HepG2 (cell line): Measurements from ENCODE around the gene UBALD1. TPM values are rescaled to one million over a fixed set of nuclear protein-coding genes. Genes with fewer than 3 reads are reported as not detected.

ENCODE experiments used
- EP300 ChIP-seq, 3 experiments: sonication (generic) in 1 of 3; formaldehyde crosslinking in 1 of 3; IDR thresholded peaks; 2 replicates each; pipeline versions ENCODE4 v1.5.1 to v1.6.1; 2011 to 2020; ENCODE audit warnings: low read depth in 2 of 3, low read length in 2 of 3, borderline replicate concordance in 1 of 3, improper control_type of control experiment in 1 of 3, mild to moderate bottlenecking in 1 of 3, missing genetic modification reagents in 1 of 3, moderate library complexity in 1 of 3
- GFI1 ChIP-seq: sonication (generic); formaldehyde crosslinking; IDR thresholded peaks from 2 replicates; pipeline ENCODE4 v1.5.0; 2020; ENCODE audit warnings: missing genetic modification reagents, mild to moderate bottlenecking, borderline replicate concordance
- MAZ ChIP-seq, 2 experiments: sonication (generic) in 1 of 2; formaldehyde crosslinking in 1 of 2; IDR thresholded peaks; 2 replicates each; pipeline versions ENCODE4 v1.5.0 to v1.6.1; 2012 to 2020; ENCODE audit warnings: low read depth in 2 of 2, mild to moderate bottlenecking in 2 of 2, borderline replicate concordance in 1 of 2, improper control_type of control experiment in 1 of 2, low read length in 1 of 2, missing genetic modification reagents in 1 of 2, moderate library complexity in 1 of 2
- NFKBIZ ChIP-seq: IDR thresholded peaks from 2 replicates; pipeline ENCODE4 v1.6.1; 2018; ENCODE audit warnings: missing genetic modification reagents, missing compliant biosample characterization
- NPAS2 ChIP-seq: sonication (generic); formaldehyde crosslinking; IDR thresholded peaks from 2 replicates; pipeline ENCODE4 v1.8.0; 2022; ENCODE audit warnings: mild to moderate bottlenecking, missing genetic modification reagents, borderline replicate concordance
- SP140L ChIP-seq: sonication (generic); formaldehyde crosslinking; IDR thresholded peaks from 2 replicates; pipeline ENCODE4 v1.4.0; 2020; ENCODE audit warnings: missing genetic modification reagents, borderline replicate concordance
- ZBTB40 ChIP-seq, 2 experiments: fragments of 450-650 bp in 1 of 2; sonication (generic) in 1 of 2; formaldehyde crosslinking in 1 of 2; IDR thresholded peaks; 2 replicates each; pipeline versions ENCODE4 v1.6.1 to v1.8.0; 2016 to 2022; ENCODE audit warnings: antibody characterized with exemption in 1 of 2, mild to moderate bottlenecking in 1 of 2, missing genetic modification reagents in 1 of 2
- ZFP62 ChIP-seq: sonication (generic); formaldehyde crosslinking; IDR thresholded peaks from 2 replicates; pipeline ENCODE4 v1.4.0; 2020; ENCODE audit warnings: missing genetic modification reagents
- ZNF562 ChIP-seq: sonication (generic); formaldehyde crosslinking; IDR thresholded peaks from 2 replicates; pipeline ENCODE4 v1.8.0; 2022; ENCODE audit warnings: missing genetic modification reagents, borderline replicate concordance
- polyA plus RNA-seq, 8 experiments: library from polyadenylated mRNA; depleted of rRNA in 3 of 8; stranded (reverse) in 7 of 8; unstranded in 1 of 8; fragments of >200 nt; fragmentation: Illumina TruSeq in 4 of 8; extraction: Trizol in 4 of 8; gene quantifications; 2 replicates each; pipeline versions ENCODE4 v1.2.1 to v1.2.3, GENCODE V29; 2011 to 2016; ENCODE audit warnings: low read depth in 4 of 8, missing spikeins in 1 of 8, mixed read lengths in 1 of 8; ENCODE audit not compliant: insufficient read depth in 1 of 8
- total RNA-seq, 5 experiments: library from RNA; depleted of rRNA; stranded (reverse); fragments of >200 nt; fragmentation: Illumina TruSeq; extraction: Trizol; gene quantifications; 2 replicates each; pipeline ENCODE4 v1.2.3, GENCODE V29; 2016; ENCODE audit warnings: low read depth in 1 of 5
- TF ChIP-seq, protein P1 (sequence below): sonication (generic); formaldehyde crosslinking; IDR thresholded peaks from 2 replicates; pipeline ENCODE4 v1.5.1; 2020; ENCODE audit warnings: mild to moderate bottlenecking, missing genetic modification reagents, borderline replicate concordance

The UBALD1 gene
- total and polyA plus RNA-seq, 2 of the 13 experiments (the other 11 are each of a cell fraction or from before 2014, with no cell fraction given) = 6.8 to 12.3 TPM

DNA sequence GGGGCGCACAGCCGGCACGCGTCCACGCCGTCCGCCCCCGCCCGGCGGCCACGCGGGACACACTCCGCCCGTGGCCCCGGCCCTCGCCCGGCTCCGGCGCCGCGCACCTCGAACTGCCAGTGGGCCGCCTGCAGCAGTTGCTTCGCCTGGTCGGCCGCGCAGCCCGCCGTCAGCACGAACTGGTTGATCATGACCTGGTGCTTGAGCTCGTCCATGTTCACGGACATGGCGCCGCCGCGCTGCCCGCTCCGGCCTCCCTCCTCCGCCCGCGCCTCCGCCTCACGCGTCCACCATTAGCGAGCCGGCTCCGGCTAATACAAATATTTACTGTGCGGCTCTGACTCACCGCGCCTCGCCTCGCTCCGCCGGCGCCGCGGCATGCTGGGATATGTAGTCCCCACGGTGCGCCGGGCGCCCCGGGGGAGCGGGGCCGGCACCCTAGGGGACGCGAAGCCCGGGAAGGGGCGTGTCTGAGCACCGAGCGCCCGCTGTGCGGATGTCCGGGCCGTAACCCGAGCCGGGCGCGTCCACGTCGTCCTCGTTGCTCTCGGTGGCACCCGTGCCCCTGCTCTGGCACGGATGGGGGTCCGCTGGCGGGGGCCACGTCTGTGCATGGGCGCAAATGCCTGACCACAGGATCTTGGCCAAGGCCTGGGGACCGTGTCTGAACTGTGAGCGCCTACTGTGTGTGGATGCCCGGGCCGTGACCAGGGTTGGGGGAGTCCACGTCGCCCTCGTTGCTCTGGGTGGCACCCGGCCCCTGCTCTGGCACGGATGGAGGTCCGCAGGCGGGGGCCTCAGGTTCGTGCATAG is at the start of gene UBALD1 (continued):
- TF ChIP-seq ZFP62 (CRISPR knock-in tag) = no peak
- no peak for TF ChIP-seq NPAS2
- 0 out of 2 replicates have a peak, but pooled peaks have one; percentile 50 for TF ChIP-seq NFKBIZ (CRISPR knock-in tag)
- no peak for TF ChIP-seq ZBTB40 (IDR thresholded peaks at IDR 0.05)
- TF ChIP-seq ZBTB40 (CRISPR knock-in tag; IDR thresholded peaks at IDR 0.05) = peak; percentile 41; the same call in 1 of the 2 replicates
- TF ChIP-seq EP300 (IDR thresholded peaks at IDR 0.05; ENCODE audit: low read depth in 2 of 2, low read length in 2 of 2) = peak in 1 of 2 experiments; percentile 28; a peak in 1 of 4 replicates
- peak; percentile 60 for TF ChIP-seq EP300 (CRISPR knock-in tag; IDR thresholded peaks at IDR 0.05; ENCODE audit: borderline replicate concordance)
- TF ChIP-seq GFI1 (CRISPR knock-in tag) = no peak; the same call in 1 of the 2 replicates
- no peak for TF ChIP-seq ZNF562 (CRISPR knock-in tag)
- TF ChIP-seq MAZ (IDR thresholded peaks at IDR 0.05; ENCODE audit: borderline replicate concordance, low read depth, low read length) = peak; percentile 70
- TF ChIP-seq MAZ (CRISPR knock-in tag; IDR thresholded peaks at IDR 0.05; ENCODE audit: low read depth) = no peak
- TF ChIP-seq, protein P1, sequence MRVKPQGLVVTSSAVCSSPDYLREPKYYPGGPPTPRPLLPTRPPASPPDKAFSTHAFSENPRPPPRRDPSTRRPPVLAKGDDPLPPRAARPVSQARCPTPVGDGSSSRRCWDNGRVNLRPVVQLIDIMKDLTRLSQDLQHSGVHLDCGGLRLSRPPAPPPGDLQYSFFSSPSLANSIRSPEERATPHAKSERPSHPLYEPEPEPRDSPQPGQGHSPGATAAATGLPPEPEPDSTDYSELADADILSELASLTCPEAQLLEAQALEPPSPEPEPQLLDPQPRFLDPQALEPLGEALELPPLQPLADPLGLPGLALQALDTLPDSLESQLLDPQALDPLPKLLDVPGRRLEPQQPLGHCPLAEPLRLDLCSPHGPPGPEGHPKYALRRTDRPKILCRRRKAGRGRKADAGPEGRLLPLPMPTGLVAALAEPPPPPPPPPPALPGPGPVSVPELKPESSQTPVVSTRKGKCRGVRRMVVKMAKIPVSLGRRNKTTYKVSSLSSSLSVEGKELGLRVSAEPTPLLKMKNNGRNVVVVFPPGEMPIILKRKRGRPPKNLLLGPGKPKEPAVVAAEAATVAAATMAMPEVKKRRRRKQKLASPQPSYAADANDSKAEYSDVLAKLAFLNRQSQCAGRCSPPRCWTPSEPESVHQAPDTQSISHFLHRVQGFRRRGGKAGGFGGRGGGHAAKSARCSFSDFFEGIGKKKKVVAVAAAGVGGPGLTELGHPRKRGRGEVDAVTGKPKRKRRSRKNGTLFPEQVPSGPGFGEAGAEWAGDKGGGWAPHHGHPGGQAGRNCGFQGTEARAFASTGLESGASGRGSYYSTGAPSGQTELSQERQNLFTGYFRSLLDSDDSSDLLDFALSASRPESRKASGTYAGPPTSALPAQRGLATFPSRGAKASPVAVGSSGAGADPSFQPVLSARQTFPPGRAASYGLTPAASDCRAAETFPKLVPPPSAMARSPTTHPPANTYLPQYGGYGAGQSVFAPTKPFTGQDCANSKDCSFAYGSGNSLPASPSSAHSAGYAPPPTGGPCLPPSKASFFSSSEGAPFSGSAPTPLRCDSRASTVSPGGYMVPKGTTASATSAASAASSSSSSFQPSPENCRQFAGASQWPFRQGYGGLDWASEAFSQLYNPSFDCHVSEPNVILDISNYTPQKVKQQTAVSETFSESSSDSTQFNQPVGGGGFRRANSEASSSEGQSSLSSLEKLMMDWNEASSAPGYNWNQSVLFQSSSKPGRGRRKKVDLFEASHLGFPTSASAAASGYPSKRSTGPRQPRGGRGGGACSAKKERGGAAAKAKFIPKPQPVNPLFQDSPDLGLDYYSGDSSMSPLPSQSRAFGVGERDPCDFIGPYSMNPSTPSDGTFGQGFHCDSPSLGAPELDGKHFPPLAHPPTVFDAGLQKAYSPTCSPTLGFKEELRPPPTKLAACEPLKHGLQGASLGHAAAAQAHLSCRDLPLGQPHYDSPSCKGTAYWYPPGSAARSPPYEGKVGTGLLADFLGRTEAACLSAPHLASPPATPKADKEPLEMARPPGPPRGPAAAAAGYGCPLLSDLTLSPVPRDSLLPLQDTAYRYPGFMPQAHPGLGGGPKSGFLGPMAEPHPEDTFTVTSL = no peak
- TF ChIP-seq SP140L (CRISPR knock-in tag) = no peak
